Trophoblast cell (in vitro differentiated cells and primary cell): ENCODE results near the gene MOV10.
"Not testable (repeated sequence)": the region's sequence is repeated elsewhere in the genome, so short reads cannot be mapped to it uniquely, and the experiment has no call there.

Experiments
- DNase-seq, 2 donors: peaks; one replicate each; pipeline ENCODE4 v3.0.0-alpha.2; 2016
- H2AFZ ChIP-seq: 2 replicates; pipeline ENCODE4 v1.6.1; 2013; ENCODE audit warnings: low read length, moderate library complexity, mild to moderate bottlenecking; ENCODE audit not compliant: insufficient read depth, poor library complexity
- H2AK5ac ChIP-seq: 2 replicates; pipeline ENCODE4 v1.6.1; 2013; ENCODE audit warnings: mild to moderate bottlenecking, low read length
- H2BK120ac ChIP-seq: 2 replicates; pipeline ENCODE4 v1.6.1; 2013; ENCODE audit warnings: low read length, mild to moderate bottlenecking, moderate library complexity; ENCODE audit not compliant: insufficient read depth, poor library complexity
- H2BK12ac ChIP-seq: 2 replicates; pipeline ENCODE4 v1.6.1; 2013; ENCODE audit warnings: mild to moderate bottlenecking, low read length, moderate library complexity
- H2BK5ac ChIP-seq: 2 replicates; pipeline ENCODE4 v1.6.1; 2013; ENCODE audit warnings: low read length, low read depth, moderate library complexity, mild to moderate bottlenecking; ENCODE audit not compliant: poor library complexity
- H3K14ac ChIP-seq: 2 replicates; pipeline ENCODE4 v1.6.1; 2013; ENCODE audit warnings: mild to moderate bottlenecking, low read length
- H3K18ac ChIP-seq: 2 replicates; pipeline ENCODE4 v1.6.1; 2013; ENCODE audit warnings: mild to moderate bottlenecking, low read length
- H3K23ac ChIP-seq: 2 replicates; pipeline ENCODE4 v1.6.1; 2013; ENCODE audit warnings: low read length
- H3K27ac ChIP-seq: 2 replicates; pipeline ENCODE4 v1.5.1; 2013; ENCODE audit warnings: low read depth, mild to moderate bottlenecking, inconsistent platforms, low read length, moderate library complexity
- H3K27me3 ChIP-seq: 2 replicates; pipeline ENCODE4 v1.6.1; 2013; ENCODE audit warnings: inconsistent platforms, mild to moderate bottlenecking, low read length, moderate library complexity; ENCODE audit not compliant: insufficient read depth
- H3K36me3 ChIP-seq, 2 experiments: 1 replicate in 1 of 2; 2 replicates in 1 of 2; pipeline ENCODE4 v1.6.1; 2013; ENCODE audit warnings: low read length in 2 of 2, mild to moderate bottlenecking in 2 of 2, moderate library complexity in 1 of 2; ENCODE audit not compliant: insufficient read depth in 2 of 2, control insufficient read depth in 1 of 2
- H3K4ac ChIP-seq: 2 replicates; pipeline ENCODE4 v1.6.1; 2013; ENCODE audit warnings: low read depth, mild to moderate bottlenecking, low read length, moderate library complexity
- H3K4me1 ChIP-seq, 2 experiments: 1 replicate in 1 of 2; 2 replicates in 1 of 2; pipeline ENCODE4 v1.6.1; 2013; ENCODE audit warnings: low read length in 2 of 2, mild to moderate bottlenecking in 2 of 2, moderate library complexity in 1 of 2; ENCODE audit not compliant: insufficient read depth in 2 of 2, control insufficient read depth in 1 of 2
- H3K4me2 ChIP-seq: 2 replicates; pipeline ENCODE4 v1.6.1; 2013; ENCODE audit warnings: inconsistent platforms, mild to moderate bottlenecking, low read length, moderate library complexity
- H3K4me3 ChIP-seq: 2 replicates; pipeline ENCODE4 v1.5.1; 2013; ENCODE audit warnings: mild to moderate bottlenecking, low read depth, low read length, inconsistent platforms
- H3K79me1 ChIP-seq: one replicate; pipeline ENCODE4 v1.6.1; 2013; ENCODE audit warnings: low read length
- H3K79me2 ChIP-seq: 2 replicates; pipeline ENCODE4 v1.6.1; 2013; ENCODE audit warnings: low read length, mild to moderate bottlenecking; ENCODE audit not compliant: control insufficient read depth, insufficient read depth, poor library complexity
- H3K9ac ChIP-seq: 2 replicates; pipeline ENCODE4 v1.6.1; 2013; ENCODE audit warnings: mild to moderate bottlenecking, low read length
- H3K9me3 ChIP-seq: 2 replicates; pipeline ENCODE4 v1.6.1; 2013; ENCODE audit warnings: low read depth, mild to moderate bottlenecking, control low read depth, inconsistent platforms, low read length; ENCODE audit not compliant: insufficient read depth
- H4K12ac ChIP-seq: 2 replicates; pipeline ENCODE4 v1.6.1; 2013; ENCODE audit warnings: low read depth, mild to moderate bottlenecking, low read length, moderate library complexity
- H4K8ac ChIP-seq: 2 replicates; pipeline ENCODE4 v1.6.1; 2013; ENCODE audit warnings: low read depth, mild to moderate bottlenecking, low read length, moderate library complexity
- H4K91ac ChIP-seq: one replicate; pipeline ENCODE4 v1.6.1; 2013; ENCODE audit warnings: low read depth, mild to moderate bottlenecking, low read length, moderate library complexity
- WGBS: extraction: QIAGEN DNeasy Blood & Tissue Kit; methylation state at CpG from one replicate; pipeline ENCODE4 v1.1.7; 2013; ENCODE audit warnings: missing lambda C conversion rate; ENCODE audit not compliant: insufficient read length, insufficient coverage; ENCODE audit errors: extremely low coverage; 5-methylcytosine and 5-hydroxymethylcytosine counted together

Gene MOV10

DNA sequence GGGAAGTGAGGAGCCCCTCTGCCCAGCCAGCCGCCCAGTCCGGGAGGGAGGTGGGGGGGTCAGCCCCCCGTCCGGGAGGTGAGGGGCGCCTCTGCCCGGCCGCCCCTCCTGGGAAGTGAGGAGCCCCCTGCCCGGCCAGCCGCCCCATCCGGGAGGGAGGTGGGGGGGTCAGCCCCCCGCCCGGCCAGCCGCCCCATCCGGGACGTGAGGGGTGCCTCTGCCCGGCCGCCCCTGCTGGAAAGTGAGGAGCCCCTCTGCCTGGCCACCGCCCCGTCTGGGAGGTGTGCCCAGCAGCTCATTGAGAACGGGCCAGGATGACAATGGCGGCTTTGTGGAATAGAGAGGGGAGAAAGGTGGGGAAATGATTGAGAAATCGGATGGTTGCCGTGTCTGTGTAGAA, 34.0 kb upstream of the MOV10 start:
- not testable (repeated sequence) for H3K9ac ChIP-seq, H2BK5ac ChIP-seq, H3K18ac ChIP-seq, H3K36me3 ChIP-seq, H2BK12ac ChIP-seq, H4K91ac ChIP-seq, H3K79me1 ChIP-seq, H3K27ac ChIP-seq, H4K8ac ChIP-seq, H3K4me1 ChIP-seq, H3K27me3 ChIP-seq, H3K9me3 ChIP-seq, H4K12ac ChIP-seq, H3K14ac ChIP-seq, H3K23ac ChIP-seq, H3K4me2 ChIP-seq, H2AK5ac ChIP-seq, H2AFZ ChIP-seq, H3K79me2 ChIP-seq, H2BK120ac ChIP-seq, H3K4me3 ChIP-seq, DNase-seq
- H3K4ac ChIP-seq: peak overlapping the region; percentile 64
- no CpG with 5 or more reads among the region's 23 CpGs for WGBS

DNA sequence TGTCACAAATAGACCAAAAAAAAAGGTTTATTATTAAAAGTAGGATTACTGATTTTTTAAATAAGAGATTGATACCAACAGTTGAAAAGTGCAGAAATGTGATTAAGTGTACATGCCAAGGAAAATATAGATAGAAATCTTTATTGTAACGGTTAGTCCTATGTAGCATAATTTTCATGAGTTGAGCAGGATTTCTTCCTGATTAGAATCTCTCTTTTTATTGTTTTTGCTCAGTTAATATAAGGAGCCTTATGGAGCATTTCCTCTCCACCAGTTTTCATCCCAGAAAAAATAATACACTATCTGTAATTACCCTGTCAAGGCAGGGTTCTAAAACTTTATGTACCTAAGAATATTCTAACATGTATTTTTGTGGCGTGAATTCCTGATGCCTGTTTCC, 31.4 kb upstream of the MOV10 start:
- Histone ChIP-seq H3K18ac (no peak overlapping the region), H4K12ac (no peak overlapping the region), H3K4me3 (no peak overlapping the region), H3K9me3 (no peaks in the 10 kb centered on the region), H3K79me2 (peaks cover 2% of the 10 kb centered on the region), H2BK5ac (no peak overlapping the region), H2BK120ac (no peak overlapping the region), H3K4ac (no peak overlapping the region), H3K27me3 (no peaks in the 10 kb centered on the region), H3K36me3 (peaks cover 0 to 1% of the 10 kb centered on the region in 2 experiments), H3K27ac (no peak overlapping the region), H3K23ac (no peak overlapping the region), H2AFZ (no peak overlapping the region), H4K8ac (no peak overlapping the region), H4K91ac (no peak overlapping the region), H3K4me2 (no peak overlapping the region), H2BK12ac (no peak overlapping the region), H3K4me1 (no peaks in the 10 kb centered on the region), H3K14ac (no peak overlapping the region), H2AK5ac (no peak overlapping the region), H3K79me1 (no peaks in the 10 kb centered on the region), H3K9ac (no peak overlapping the region)
- no peak for DNase-seq
- no CpG with 5 or more reads among the region's 2 CpGs for WGBS

DNA sequence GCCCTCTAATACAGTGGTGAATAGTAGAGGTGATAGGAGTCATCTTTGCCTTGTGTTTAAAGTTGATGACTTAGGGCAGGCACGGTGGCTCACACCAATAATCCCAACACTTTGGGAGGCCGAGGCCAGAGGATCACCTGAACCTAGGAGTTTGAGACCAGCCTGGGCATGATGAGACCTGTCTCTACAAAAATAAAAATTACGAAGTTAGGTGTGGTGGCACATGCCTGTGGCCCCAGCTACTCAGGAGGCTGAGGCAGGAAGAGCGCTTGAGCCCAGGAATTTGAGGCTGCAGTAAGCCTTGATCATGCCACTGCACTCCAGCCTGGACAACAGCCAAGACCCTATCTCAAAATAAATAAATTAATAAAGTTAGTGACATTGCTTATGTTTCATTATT, 28.2 kb upstream of the MOV10 start:
- Histone ChIP-seq H4K8ac (no peak overlapping the region), H3K23ac (no peak overlapping the region), H2AFZ (no peak overlapping the region), H3K18ac (no peak overlapping the region), H2BK12ac (no peak overlapping the region), H4K91ac (no peak overlapping the region), H3K14ac (no peak overlapping the region), H3K27ac (no peak overlapping the region), H3K36me3 (peaks cover 7 to 10% of the 10 kb centered on the region in 2 experiments), H2AK5ac (no peak overlapping the region), H3K9me3 (no peaks in the 10 kb centered on the region), H4K12ac (no peak overlapping the region), H3K79me2 (peaks cover 2% of the 10 kb centered on the region), H3K4me3 (no peak overlapping the region), H3K9ac (no peak overlapping the region), H2BK5ac (no peak overlapping the region), H3K27me3 (no peaks in the 10 kb centered on the region), H3K79me1 (no peaks in the 10 kb centered on the region), H3K4me2 (no peak overlapping the region), H3K4me1 (no peaks in the 10 kb centered on the region), H3K4ac (no peak overlapping the region), H2BK120ac (no peak overlapping the region)
- no CpG with 5 or more reads among the region's 4 CpGs for WGBS
- DNase-seq: no peak

DNA sequence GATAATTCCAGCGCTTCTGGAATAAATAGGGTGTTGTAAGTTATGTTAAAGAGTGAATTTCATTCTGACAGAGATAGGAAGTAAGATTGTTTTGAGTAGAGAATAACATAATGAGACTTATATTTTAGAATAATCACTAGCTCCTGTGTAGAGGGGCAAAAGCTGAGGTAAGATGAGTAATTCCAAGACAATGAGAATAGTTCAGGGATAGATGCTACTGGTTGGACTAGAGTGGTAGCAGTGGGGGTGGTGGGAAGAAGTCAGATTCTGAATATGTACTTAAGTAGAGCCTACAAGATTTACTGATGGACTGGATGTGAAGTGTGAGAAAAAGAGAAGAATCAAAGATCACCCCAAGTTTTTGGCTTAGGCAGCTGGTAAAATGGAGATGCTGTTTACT, 23.3 kb upstream of the MOV10 start:
- Histone ChIP-seq H3K9ac (no peak overlapping the region), H3K4me1 (no peaks in the 10 kb centered on the region), H3K79me1 (no peaks in the 10 kb centered on the region), H3K23ac (no peak overlapping the region), H3K4ac (no peak overlapping the region), H2BK12ac (no peak overlapping the region), H2BK5ac (no peak overlapping the region), H4K12ac (no peak overlapping the region), H3K36me3 (peaks cover 17 to 21% of the 10 kb centered on the region in 2 experiments), H3K14ac (no peak overlapping the region), H3K27ac (no peak overlapping the region), H4K91ac (no peak overlapping the region), H3K4me2 (no peak overlapping the region), H4K8ac (no peak overlapping the region), H2AK5ac (no peak overlapping the region), H3K79me2 (no peaks in the 10 kb centered on the region), H3K27me3 (no peaks in the 10 kb centered on the region), H3K18ac (no peak overlapping the region), H2BK120ac (no peak overlapping the region), H2AFZ (no peak overlapping the region), H3K4me3 (no peak overlapping the region), H3K9me3 (no peaks in the 10 kb centered on the region)
- no CpG with 5 or more reads among the region's 1 CpG for WGBS
- DNase-seq: no peak
